ENCODE measurements around the gene MAP1LC3B. TPM values are rescaled to one million over a fixed set of nuclear protein-coding genes. Genes with fewer than 3 reads are reported as not detected.

Gene MAP1LC3B
- total RNA-seq, 1 experiment from 2014 or later = 74.7 TPM

- peaks cover 16% of the 10 kb centered on the region for H3K4me1 ChIP-seq (ENCODE audit: insufficient read depth, low read length, poor library complexity, severe bottlenecking)
- H3K27ac ChIP-seq (ENCODE audit: low read depth, low read length, poor library complexity, severe bottlenecking) = no peak overlapping the region
- BruUV-seq (replicated peaks) = no TSS peak
- ChIA-PET POLR2A (ENCODE audit: low non-redundant PET) (interaction anchor here (0.6 kb wide), 1 partner anchor 104 kb away, joined by 3 read pairs; no protein-coding TSS in a partner anchor), CTCF (no interaction called here)
- no peaks in the 10 kb centered on the region for H3K27me3 ChIP-seq (replicated peaks; ENCODE audit: insufficient read depth, low read depth, low read length, poor library complexity)
- intact Hi-C loops (cut with micrococcal nuclease; ENCODE audit: unreplicated experiment) = loop anchor here (10.0 kb wide), 1 partner anchor 239 kb away; no protein-coding TSS in a partner anchor
- no peaks in the 10 kb centered on the region for H3K9me3 ChIP-seq (ENCODE audit: low read depth, low read length, poor library complexity, severe bottlenecking)
- no peak for TF ChIP-seq CTCF (conservative IDR thresholded peaks at IDR 0.05; ENCODE audit: low read depth, low read length)
- TF ChIP-seq EZH2 (IDR thresholded peaks at IDR 0.05; ENCODE audit: borderline replicate concordance, low read depth, low read length, poor library complexity, severe bottlenecking) = no peak
- peaks cover 11% of the 10 kb centered on the region for H3K36me3 ChIP-seq (ENCODE audit: insufficient read depth, low read length, poor library complexity, severe bottlenecking)
- H3K4me3 ChIP-seq (ENCODE audit: low read depth, low read length, poor library complexity, severe bottlenecking) = no peak overlapping the region
- no peak for DNase-seq (ENCODE audit: low spot score)
Observed at GRCh38 chr16:87395181-87395842, 3.2 kb downstream of the MAP1LC3B start.

- no peak for DNase-seq (ENCODE audit: low spot score)
- H3K36me3 ChIP-seq (ENCODE audit: insufficient read depth, low read length, poor library complexity, severe bottlenecking) = peaks cover 66% of the 10 kb centered on the region
- no TSS peak for BruUV-seq (replicated peaks)
- no peaks in the 10 kb centered on the region for H3K9me3 ChIP-seq (ENCODE audit: low read depth, low read length, poor library complexity, severe bottlenecking)
- intact Hi-C loops (cut with micrococcal nuclease; ENCODE audit: unreplicated experiment) = loop anchor here (10.0 kb wide), 1 partner anchor 360 kb away; the partner anchor contains the start of gene KLHDC4
- no peak overlapping the region for H3K4me3 ChIP-seq (ENCODE audit: low read depth, low read length, poor library complexity, severe bottlenecking)
- ChIA-PET POLR2A (ENCODE audit: low non-redundant PET) (no interaction called here), CTCF (no interaction called here)
- H3K27me3 ChIP-seq (replicated peaks; ENCODE audit: insufficient read depth, low read depth, low read length, poor library complexity) = no peaks in the 10 kb centered on the region
- no peaks in the 10 kb centered on the region for H3K4me1 ChIP-seq (ENCODE audit: insufficient read depth, low read length, poor library complexity, severe bottlenecking)
- no peak for TF ChIP-seq EZH2 (IDR thresholded peaks at IDR 0.05; ENCODE audit: borderline replicate concordance, low read depth, low read length, poor library complexity, severe bottlenecking)
- TF ChIP-seq CTCF (conservative IDR thresholded peaks at IDR 0.05; ENCODE audit: low read depth, low read length) = no peak
- H3K27ac ChIP-seq (ENCODE audit: low read depth, low read length, poor library complexity, severe bottlenecking) = no peak overlapping the region
Observed at GRCh38 chr16:87404764-87405625, 12.9 kb downstream of the MAP1LC3B start.

GRCh38 chr16:87406495-87407088 lies 14.5 kb downstream of the MAP1LC3B start:
- peaks cover 74% of the 10 kb centered on the region for H3K36me3 ChIP-seq (ENCODE audit: insufficient read depth, low read length, poor library complexity, severe bottlenecking)
- no peaks in the 10 kb centered on the region for H3K4me1 ChIP-seq (ENCODE audit: insufficient read depth, low read length, poor library complexity, severe bottlenecking)
- H3K27me3 ChIP-seq (replicated peaks; ENCODE audit: insufficient read depth, low read depth, low read length, poor library complexity) = no peaks in the 10 kb centered on the region
- H3K4me3 ChIP-seq (ENCODE audit: low read depth, low read length, poor library complexity, severe bottlenecking) = no peak overlapping the region
- ChIA-PET CTCF (no interaction called here), POLR2A (ENCODE audit: low non-redundant PET) (no interaction called here)
- DNase-seq (ENCODE audit: low spot score) = no peak
- BruUV-seq (replicated peaks) = no TSS peak
- TF ChIP-seq CTCF (conservative IDR thresholded peaks at IDR 0.05; ENCODE audit: low read depth, low read length) (no peak), EZH2 (IDR thresholded peaks at IDR 0.05; ENCODE audit: borderline replicate concordance, low read depth, low read length, poor library complexity, severe bottlenecking) (no peak)
- H3K27ac ChIP-seq (ENCODE audit: low read depth, low read length, poor library complexity, severe bottlenecking) = no peak overlapping the region
- intact Hi-C loops (cut with micrococcal nuclease; ENCODE audit: unreplicated experiment) = loop anchor here (10.0 kb wide), 1 partner anchor 358 kb away; the partner anchor contains the start of gene KLHDC4
- no peaks in the 10 kb centered on the region for H3K9me3 ChIP-seq (ENCODE audit: low read depth, low read length, poor library complexity, severe bottlenecking)

Measured in A673 (cell line).